GM19324 (cell line): ENCODE data around the gene PPA1.
"Not testable (repeated sequence)": the region's sequence is repeated elsewhere in the genome, so short reads cannot be mapped to it uniquely, and the experiment has no call there.

Experiments
- ATAC-seq: cut with Tn5 transposase; IDR thresholded peaks from one replicate; pipeline ENCODE4 v1.9.1; 2021; ENCODE audit warnings: mild to moderate bottlenecking, moderate library complexity; ENCODE audit not compliant: unreplicated experiment, low FRiP score

Gene PPA1

DNA sequence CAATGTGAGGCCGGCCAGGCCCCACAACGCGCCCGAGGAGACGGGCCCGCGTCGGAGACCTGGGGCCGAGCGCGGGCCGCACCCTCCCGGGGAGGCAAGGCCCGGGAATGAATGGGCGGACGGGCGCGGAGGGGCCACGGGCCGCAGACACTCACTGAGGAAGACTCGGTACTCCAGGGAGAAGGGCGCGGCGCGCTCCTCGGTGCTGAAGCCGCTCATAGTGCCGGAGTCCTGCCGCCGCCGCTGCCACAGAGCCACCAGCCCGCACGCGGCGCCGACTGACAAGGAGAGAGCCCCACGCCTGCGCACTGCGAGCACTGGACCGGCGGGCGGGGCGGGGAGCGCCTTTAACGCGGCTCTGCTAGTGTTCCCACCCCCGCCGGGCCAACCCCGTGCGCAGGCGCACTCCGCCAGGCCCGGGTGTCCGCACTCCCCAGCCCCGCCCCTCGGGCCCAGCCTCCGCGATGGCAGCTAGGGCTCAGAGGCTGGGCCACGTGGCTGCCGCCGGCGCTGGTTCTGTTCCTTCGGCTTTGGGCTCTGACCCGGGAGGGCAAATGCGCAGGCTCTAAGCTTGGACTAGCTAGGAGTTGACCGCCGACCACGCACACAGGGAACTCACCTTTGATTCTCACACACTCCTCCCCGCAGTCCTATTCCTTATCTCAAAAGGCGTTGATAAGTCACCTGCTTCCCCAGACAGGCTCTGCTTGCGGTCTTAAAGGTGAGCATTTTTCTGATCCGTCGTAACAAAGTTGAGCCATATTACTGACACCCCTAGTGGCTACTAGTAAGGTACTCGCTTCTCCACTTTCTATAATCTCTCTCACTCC is at the start of gene PPA1:
PPA1 (minus strand) TSS at position 321 of the 830 bp plus-strand sequence; CDS start at position 219, 102 bp downstream.
- ATAC-seq = peak; percentile 92

DNA sequence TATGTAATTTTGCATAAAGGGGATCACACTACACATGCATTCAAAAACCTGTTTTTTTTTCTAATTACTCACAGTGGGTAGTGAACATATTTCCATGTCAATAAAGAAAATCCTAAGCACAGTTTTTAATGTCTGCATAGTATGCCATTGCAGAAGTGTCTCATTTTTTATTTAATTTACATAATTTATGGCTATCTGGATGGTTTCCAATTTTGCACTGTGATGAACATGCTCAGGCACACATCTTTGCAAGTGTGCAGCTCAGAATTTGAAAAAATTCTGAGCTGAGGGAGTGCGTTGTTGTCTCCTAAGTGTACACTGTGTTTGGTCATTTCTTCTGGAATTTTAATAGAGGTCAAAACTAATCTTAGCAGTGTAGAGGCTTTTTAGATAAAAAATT is 48.4 kb upstream of the PPA1 start:
- ATAC-seq = no peak

DNA sequence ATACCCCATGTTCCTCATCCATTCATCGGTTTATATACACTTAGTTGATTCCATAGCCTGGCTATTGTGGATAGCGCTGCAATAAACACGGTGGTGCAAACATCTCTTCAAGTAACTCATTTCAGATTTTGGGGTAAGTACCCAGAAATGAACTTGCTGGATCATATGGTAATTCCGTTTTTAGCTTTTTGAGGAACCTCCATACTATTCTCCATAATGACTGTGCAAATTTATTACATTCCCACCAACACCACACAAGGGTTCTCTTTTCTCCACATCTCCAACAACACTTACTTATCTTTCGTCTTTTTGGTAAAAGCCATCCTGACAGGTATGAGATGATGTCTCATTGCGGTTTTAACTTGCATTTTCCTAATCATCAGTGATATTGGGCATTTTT is 46.9 kb upstream of the PPA1 start:
- ATAC-seq = no peak

DNA sequence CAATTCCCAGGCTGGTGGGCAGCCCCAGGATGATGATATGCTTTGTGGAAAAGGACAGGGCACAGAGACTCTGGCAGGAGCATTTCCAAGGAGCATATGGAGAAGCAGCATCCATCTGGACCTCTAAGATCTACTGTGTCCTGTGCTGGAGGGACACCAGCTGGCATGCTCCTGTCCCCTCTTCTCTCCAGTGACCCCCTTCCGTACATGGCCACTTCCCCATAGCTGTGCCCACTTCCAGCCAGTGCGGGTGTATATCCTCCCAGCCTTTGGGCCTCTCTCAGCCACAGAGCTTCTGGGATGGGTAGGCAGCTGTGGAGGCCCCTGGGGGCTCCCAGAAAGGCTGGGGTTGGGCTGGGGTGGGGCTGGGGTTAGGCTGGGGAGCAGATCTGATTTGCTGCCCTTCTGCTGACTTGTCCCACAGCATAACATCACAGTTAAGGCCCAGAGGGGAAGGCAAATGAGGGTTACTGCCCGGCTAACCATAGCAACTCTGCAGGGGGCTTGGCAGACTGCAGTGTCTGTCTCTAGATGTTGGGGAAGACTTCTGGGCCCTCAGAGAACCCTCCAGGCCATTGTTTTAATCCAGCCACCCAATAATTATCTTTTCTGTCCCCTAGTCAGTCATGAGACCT is 44.3 kb upstream of the PPA1 start:
- ATAC-seq = no peak

DNA sequence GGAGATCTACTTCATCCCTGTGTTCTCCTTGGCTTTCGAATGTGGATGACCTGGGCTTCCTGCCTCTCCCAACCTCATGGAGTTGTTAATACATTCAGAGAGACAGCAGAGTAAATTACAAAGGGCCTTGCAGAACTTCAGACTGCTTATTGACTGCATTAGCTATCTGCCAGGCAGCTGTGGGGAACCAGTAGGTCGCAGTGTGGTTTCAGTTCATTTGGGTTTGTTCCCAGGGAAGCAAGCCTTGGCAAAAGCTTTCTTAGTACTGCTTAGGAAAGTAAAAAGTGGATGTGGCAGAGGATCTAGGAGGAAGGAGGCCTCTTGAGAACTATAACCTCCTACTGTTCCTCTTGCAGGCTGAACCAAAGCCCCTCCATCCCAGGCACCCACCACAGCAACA is 41.4 kb upstream of the PPA1 start:
- no peak for ATAC-seq

DNA sequence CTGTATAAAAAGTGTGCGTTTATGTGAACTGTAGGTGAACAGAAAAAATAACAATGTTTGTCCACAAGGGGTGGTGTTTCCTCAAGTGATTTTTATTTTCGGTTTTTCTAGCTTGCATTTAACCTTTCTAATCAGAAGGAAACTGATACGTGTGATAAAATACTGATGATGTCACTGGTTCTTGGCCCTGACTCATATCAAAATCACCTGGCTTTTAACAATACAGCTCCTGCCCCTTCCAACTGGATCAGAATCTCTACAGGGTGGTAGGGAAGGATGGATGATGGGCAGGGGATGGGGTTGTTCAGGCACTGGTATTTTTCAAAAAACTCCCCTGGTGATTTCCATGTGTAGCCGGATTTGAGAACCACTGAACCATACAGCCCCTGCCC is 39.7 kb upstream of the PPA1 start:
- no peak for ATAC-seq

DNA sequence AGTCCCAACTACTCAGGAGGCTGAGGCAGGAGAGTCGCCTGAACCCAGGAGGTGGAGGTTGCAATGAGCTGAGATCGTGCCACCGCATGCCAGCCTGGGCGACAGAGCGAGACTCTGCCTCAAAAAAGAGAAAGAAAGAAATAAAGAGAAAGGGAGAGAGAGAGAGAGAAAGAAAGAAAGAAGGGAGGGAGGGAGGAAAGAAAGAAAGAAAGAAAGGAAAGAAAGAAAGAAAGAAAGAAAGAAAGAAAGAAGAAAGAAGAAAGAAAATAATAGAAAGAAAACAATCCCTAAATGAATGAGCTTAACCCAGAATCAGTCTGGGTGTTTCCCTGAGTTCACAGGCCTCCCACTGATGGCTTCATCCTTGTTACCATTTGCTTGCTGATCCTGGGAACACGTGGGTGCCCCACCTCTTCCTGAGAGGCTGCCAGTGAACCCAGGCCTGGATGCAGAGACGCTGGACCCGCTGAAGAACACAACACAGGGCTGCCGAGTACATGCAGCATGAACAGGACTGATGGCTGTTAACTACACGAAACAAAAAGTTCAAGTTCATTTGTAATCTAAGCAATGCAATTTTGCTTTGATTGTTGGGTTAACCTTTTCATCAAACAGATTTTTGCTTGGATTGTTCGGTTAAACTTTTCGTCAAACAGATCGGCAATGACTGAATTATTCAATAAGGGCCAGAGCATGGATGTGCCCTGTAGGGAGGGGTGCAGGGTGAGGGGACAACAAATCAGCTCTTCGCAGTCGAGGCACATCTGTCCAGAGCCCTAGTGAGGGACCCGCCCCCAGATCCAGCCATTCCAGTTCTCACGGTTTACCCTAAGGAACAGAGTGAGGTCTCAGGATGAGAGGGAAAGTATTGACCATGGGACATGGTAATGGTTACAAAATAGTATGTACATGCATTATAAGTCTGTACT is 39.0 kb upstream of the PPA1 start:
- ATAC-seq = no peak

DNA sequence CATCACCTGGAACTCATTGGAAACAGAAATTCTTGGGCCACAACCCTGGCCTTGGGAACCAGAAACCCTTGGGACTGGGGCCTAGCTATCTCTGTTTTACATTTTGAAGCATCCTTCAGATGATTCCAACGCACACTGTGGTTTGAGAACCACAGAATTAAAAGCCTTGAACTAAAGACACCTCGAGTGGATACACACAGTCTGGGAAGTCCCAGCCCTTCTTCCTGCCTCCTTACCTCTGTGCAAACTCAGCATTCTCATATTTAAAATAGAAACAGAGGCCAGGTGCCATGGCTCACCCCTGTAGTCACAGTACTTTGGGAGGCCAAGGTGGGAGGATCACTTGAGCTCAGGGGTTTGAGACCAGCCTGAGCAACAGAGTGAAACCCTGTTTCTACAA is 37.7 kb upstream of the PPA1 start:
- ATAC-seq = no peak

DNA sequence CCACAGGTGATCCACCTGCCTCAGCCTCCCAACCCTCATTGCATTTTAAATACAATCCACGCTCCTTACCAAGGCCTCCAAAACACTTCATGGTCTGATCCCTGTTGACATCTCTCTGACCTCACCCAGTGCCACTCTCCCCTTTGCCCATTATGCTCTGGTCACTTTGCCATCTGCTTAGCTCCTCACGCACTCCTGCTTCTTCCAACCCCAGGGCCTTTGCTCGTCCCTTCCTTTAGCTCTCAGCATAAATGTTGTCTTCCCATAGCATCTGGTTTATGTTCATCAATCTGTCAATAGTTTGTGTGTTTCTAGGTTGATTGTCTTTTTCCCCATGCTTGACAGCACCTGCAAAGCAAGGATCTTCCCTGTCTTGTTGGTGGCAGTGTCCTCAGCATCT is 36.5 kb upstream of the PPA1 start:
- no peak for ATAC-seq

DNA sequence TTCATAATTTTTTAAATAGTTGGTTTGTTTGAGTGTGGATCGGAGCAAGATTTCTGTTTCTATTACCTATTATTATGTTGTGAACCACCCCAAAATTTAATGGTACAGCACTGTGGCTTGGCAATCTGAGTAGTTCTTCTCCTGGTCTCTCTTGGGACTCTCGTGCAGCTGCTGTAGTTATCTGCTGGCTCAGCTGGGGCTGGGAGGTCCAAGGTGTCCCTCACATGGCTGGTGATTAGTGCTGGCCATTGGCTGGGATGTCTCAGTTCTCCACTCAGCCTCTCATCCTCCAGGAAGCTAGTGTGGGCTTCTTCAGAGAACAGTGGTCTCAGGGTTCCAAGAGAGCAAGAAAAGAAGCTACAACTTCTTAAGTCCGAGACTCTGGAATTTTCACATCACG is 35.1 kb upstream of the PPA1 start:
- no peak for ATAC-seq

DNA sequence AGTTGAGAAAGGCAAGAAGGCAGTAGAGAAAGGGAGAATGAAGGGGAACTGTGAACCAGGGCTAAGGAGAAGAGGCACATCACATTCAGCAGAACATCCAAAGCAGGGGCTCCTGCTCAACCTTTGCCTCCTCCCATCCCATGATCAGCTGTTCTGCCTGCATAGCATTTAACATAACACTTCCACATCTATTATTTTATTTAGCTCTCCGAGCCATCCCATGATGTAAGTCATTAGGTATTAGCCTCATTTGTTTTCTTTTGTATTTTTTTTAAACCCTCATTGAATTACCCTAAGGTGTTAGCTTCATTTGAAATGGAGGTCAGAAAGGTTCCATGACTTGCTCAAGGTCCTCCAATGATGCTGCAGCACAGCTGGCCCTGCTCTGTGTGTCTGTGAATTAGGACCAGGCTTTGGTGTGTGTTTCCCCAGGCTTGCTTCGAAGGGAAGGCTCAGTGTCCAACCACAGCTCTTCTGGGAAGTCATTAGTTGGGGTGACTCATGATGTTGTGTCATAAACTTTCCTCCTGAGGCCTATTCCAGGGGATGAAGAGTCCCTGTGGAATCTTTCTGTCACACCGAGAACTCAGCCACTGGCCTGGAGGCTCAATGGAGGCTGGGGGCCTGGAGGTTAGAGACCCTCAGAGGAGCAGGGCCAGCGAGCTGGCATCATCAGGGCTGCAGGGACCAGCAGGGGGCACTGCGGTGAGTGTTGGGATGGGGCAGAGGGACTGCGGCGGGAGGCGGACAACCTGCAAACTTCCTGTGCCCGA is 34.1 kb upstream of the PPA1 start:
- ATAC-seq = no peak

DNA sequence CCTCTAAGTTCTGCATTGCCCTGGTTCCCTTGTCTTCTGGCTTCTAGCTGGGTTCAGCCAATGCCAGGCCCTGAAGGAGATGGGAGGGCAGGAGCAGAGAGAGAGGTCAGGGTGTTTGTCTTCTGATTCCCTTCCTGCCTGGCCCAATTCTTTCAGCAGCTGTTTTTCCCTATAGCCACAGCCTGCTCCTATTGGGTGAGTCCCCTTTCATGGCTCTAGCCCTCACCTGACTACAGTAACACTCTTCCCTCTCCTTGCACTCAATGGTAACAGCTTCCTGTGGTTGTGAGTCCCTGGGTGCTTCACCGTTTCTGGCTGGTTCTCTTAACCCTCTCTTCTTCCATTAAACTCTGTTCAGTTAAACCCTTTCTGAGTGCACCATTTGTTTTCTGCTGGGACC is 33.5 kb upstream of the PPA1 start:
- ATAC-seq = no peak

DNA sequence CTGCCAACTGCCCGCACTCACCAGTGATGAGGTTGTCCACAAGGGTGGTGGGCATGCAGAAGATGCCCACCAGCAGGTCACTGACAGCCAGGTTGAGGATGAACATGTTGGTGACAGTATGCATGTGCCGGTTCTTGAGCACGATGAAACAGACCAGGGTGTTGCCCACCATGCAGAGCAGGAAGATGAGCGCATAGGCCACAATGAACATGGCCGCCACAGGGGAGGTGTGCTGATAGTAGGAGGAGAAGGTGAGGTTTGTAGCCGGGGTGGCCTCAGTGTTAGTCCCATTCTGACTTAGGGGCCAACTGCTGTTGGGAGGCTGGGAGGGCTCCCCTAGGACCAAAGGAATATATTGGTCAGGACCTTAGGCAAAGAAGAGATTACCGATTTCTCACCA is 32.8 kb upstream of the PPA1 start:
- ATAC-seq = no peak

DNA sequence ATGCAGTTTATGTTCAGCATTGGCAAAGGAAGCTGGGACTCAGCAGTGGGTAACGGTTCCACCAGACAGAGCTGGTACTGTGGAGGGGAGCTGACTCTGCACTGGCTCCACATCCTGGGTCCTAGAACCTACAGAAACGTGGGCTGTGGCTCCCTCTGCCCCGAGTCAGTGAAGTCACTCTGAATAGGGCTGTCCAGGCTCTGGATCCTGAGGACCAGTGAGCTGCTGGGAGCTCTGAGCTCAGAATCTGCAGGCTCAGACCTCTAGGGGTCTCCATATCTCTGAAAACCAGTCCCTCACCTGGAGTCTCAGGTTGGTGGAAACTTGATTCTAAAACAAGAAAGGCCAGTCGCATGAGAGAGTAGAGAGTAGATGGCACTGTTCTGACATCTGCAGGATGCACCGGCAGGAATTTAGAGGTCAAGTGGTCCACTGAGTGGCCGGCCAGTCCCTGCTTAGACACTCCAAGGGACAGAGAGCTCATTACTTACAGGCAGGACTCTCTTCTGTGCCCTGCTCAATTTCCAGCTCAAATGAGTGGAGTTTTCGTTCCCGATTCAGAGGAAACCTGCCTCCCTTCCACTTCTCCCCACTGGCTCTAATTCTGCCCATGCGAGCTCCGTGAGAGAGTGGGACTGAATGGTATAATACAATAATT is 31.9 kb upstream of the PPA1 start:
- no peak for ATAC-seq

DNA sequence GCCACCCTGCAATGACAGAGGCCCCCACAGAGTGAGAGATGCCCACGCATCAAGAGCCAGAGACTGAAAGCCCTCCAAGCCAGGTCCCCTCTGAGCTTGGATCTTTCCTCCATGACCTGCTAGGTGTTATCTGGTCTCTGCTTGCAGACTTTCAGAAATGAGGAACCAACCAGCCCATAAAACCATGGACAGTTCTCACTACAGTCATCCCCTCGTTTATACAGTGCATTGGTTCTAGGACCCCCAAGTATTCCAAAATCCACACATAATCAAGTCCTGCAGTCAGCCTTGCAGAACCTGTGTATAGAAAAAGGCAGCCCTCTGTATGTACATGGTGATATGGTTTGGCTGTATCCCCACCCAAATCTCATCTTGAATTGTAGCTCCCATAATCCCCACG is 27.5 kb upstream of the PPA1 start:
- no peak for ATAC-seq

DNA sequence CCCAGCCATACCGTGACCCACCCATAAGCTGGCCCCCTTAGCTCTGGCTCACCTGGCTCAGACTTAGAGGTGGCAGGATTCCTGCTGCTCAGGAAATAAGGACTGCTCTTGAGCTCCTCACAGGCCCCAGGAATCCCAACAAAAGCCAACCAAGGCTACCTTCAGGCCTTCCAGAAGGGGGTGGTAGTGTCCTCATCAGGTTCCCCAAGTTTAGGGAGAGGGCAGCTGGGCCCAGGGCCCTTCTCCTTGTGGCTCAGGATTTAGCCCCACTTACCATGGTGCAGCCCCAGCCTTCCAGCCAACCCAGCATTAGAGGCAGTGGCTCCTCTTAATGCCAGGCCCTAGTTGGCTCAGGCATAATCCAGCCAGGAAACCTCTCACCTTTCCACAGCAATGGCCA is 27.0 kb upstream of the PPA1 start:
- no peak for ATAC-seq

DNA sequence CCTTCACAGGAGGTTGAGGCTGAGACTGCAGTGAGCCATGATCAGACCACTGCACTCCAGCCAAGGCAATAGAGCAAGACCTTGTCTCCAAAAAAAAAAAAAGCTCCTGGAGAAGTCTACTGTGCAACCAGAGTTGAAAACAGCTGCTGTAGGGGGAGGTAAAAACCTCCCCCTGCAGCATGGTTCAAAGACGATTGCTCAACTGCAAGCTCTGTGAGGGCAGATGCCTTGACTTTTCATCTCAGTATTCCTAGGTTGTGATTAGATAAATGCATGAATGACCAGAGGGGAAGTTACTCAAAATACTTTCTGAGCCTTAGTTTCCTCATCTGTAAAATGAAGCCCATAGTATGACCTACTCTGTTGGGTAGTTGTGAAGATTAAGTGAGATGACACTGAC is 25.0 kb upstream of the PPA1 start:
- no peak for ATAC-seq

DNA sequence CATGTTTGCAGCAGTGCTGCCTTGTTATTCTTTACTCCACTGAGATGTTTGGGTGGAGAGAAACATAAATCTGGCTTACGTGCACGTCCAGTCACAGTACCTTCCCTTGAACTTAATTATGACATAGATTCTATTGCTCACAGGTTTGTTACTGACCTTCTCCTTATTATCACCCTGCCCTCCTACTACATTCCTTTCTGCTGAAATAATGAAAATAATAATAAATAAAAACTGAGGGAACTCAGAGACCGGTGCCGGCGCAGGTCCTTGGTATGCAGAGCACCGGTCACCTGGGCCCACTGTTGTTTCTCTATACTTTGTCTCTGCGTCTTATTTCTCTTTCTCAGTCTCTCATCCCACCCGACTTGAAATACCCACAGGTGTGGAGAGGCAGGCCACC is 24.6 kb upstream of the PPA1 start:
- ATAC-seq = not testable (repeated sequence)

DNA sequence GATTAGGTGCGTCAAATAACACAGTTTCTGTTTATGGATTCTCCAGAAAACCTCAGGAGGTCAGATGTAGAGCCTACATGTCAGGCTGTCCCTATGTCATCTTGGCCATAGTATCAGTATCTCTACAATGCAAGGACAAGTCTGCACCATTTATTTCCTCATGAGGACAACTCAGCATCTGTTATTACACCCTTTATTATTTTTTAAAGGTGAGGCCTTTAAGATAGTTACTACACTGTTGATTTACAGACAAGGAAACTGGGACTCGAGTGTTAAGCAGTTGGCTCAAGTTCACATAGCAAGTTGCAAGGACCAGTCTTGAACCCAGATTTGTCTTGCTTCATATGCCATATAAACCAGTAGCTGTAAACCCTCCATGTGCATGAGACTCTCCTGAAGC is 23.2 kb upstream of the PPA1 start:
- ATAC-seq = no peak
